Progenitor cell of endocrine pancreas (in vitro differentiated cells): ENCODE results near the gene GIPC3. TPM values are rescaled to one million over a fixed set of nuclear protein-coding genes. Genes with fewer than 3 reads are reported as not detected.
A peak's percentile ranks its signal among the peaks of the same experiment; 100 is the strongest.

Source experiments
- DNase-seq: peaks from one replicate; pipeline ENCODE4 v3.0.0; 2021; ENCODE audit warnings: low spot score; ENCODE audit not compliant: unreplicated experiment
- H3K27ac Mint-ChIP-seq: 2 replicates; pipeline ENCODE4 v1.8.0; 2021; ENCODE audit warnings: mild to moderate bottlenecking, moderate library complexity, mixed read lengths
- H3K27me3 Mint-ChIP-seq: 2 replicates; pipeline ENCODE4 v1.8.0; 2021; ENCODE audit warnings: mixed read lengths
- H3K36me3 Mint-ChIP-seq: 2 replicates; pipeline ENCODE4 v1.8.0; 2022; ENCODE audit warnings: mixed read lengths; ENCODE audit not compliant: insufficient read depth
- H3K4me1 Mint-ChIP-seq: 2 replicates; pipeline ENCODE4 v1.8.0; 2021; ENCODE audit warnings: low read depth, mixed read lengths
- H3K4me3 Mint-ChIP-seq: 2 replicates; pipeline ENCODE4 v1.8.0; 2021; ENCODE audit warnings: low read depth, mild to moderate bottlenecking, moderate library complexity, mixed read lengths
- H3K9me3 Mint-ChIP-seq: 2 replicates; pipeline ENCODE4 v1.8.0; 2021; ENCODE audit warnings: low read depth, mixed read lengths
- CTCF ChIP-seq: fragments of 200-600 bp; sonication (generic); IDR thresholded peaks from one replicate; pipeline ENCODE4 v1.5.0; 2021; ENCODE audit warnings: antibody characterized with exemption, mild to moderate bottlenecking; ENCODE audit not compliant: unreplicated experiment
- total RNA-seq: library from RNA; stranded (reverse); gene quantifications from 2 replicates; pipeline ENCODE4 v1.2.1, GENCODE V29; 2021

Gene GIPC3
- total RNA-seq, 1 donor from 2014 or later, result not detected

DNA sequence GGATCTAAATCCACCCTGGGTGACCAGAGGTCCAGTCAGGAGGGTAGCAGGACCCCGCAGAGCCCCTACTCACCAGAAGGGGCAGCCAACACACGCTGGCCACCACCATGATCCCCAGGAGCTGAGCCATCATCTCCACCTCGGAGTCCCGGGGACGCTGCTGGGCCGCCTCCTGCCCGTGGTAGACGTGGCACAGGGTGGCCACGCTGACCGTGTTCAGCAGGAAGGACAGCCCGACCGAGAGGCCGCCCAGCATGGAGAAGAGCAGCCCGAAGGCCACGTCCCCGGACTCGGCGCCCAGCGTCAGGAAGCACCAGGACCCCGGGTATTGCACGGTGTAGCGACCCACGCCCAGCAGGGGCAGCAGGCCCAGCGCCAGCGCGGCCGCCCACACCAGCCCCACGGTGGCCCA lies 14.5 kb downstream of the GIPC3 start:
- no peaks in the 10 kb centered on the region for H3K36me3 Mint-ChIP-seq
- TF ChIP-seq CTCF, result peak; percentile 26
- H3K27me3 Mint-ChIP-seq, result peaks cover under 1% of the 10 kb centered on the region
- H3K4me3 Mint-ChIP-seq, result no peak overlapping the region
- H3K4me1 Mint-ChIP-seq, result no peaks in the 10 kb centered on the region
- no peak for DNase-seq
- H3K9me3 Mint-ChIP-seq, result no peaks in the 10 kb centered on the region
- H3K27ac Mint-ChIP-seq, result no peak overlapping the region

DNA sequence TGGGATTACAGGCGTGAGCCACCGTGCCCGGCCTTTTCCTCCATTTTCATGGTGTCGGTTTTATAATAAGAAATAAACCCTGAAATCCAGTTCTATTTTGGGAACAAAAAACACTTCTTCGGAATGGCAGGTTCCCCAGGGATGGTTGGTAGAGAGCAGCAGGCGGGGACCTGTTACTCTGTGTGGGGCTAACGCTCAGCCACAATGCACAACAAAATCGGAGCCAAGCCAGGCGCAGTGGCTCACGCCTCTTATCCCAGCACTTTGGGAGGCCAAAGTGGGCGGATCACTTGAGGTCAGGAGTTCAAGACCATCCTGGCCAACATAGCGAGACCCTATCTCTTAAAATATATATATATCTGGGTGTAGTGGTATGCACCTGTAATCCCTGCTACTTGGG lies 15.7 kb downstream of the GIPC3 start:
- Mint-ChIP-seq H3K27ac (no peak overlapping the region), H3K4me1 (no peaks in the 10 kb centered on the region), H3K4me3 (no peak overlapping the region), H3K27me3 (no peaks in the 10 kb centered on the region), H3K36me3 (no peaks in the 10 kb centered on the region), H3K9me3 (no peaks in the 10 kb centered on the region)
- TF ChIP-seq CTCF, result no peak
- no peak for DNase-seq

DNA sequence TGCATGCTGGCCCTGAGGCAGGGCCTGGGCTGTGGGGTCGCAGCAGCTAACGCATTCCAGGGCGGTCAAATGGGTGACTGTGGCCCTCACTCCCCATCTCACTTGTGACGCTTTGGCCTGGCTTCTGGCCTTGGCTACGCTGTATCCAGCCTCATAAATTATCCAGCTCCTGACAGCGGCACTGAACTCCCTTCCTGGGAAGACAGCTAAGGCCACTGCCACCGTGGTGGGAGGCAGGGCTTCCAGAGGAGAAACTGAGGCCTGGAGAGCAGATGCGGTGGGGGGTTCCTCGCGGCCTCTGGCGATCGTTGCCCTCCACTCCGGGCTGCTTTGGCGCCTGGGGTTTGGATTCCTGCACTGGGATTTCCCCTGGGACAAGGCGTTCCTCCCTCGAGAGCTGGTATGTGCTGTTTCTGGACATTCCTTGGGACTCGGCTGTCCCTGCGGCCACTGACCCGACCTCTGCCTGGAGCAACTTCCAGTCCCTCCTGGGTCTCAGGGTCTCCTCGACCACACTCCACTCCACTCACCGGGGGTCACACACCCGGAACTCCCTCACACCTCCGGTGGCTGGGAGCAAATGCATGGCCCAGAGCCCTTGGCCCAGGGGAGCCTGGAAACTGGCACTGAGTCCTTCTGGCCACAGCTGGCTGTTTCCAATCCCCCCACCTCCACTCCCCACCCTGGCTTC lies 18.0 kb downstream of the GIPC3 start:
- H3K4me3 Mint-ChIP-seq, result no peak overlapping the region

DNA sequence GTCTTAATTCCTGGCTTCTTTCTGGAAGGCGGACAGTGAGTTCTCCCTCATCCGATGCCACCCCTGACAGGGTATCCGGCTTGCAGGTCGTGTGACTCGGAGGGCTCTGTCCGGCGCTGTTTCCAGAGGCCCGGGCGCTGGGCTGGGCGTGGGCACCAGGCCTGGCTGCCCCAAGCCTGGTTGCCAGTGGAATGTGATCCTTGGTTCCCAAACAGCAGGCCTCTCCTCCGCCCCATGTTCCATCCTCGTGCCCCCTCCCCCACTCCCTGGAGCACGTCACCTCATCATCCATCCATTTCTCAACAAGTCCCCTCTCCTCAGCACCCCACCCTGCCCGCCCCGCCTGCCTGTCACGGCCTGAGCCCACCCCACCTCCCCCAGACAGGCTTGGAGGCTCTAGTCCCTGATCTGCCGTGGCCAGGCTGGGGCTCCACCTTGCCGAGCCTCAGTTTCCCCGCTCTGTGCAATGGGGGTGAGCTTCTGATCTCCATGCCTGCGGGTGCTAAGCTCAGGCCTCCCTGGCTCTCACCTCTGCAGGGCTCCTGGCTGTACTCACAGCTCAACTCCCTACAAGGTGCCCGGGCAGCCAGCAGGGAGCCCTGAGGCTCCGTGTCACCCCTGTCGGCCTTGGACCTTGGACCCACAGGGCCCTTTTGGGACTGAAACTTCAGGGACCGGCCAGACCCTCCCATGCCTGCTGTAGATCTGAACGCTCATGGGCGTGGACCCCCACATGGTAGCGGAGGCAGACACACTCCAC lies 19.1 kb downstream of the GIPC3 start:
- Mint-ChIP-seq H3K27me3 (peaks cover 14% of the 10 kb centered on the region), H3K4me3 (no peak overlapping the region), H3K9me3 (no peaks in the 10 kb centered on the region), H3K4me1 (no peaks in the 10 kb centered on the region), H3K27ac (no peak overlapping the region), H3K36me3 (no peaks in the 10 kb centered on the region)
- no peak for TF ChIP-seq CTCF
- no peak for DNase-seq

More for the DNA sequence above, 18.0 kb downstream of the GIPC3 start:
- Mint-ChIP-seq H3K4me1 (no peaks in the 10 kb centered on the region), H3K9me3 (no peaks in the 10 kb centered on the region), H3K27me3 (peaks cover 13% of the 10 kb centered on the region), H3K27ac (no peak overlapping the region), H3K36me3 (no peaks in the 10 kb centered on the region)
- TF ChIP-seq CTCF, result no peak
- DNase-seq, result no peak

- no peak for DNase-seq
- H3K36me3 Mint-ChIP-seq, result no peaks in the 10 kb centered on the region
- no peaks in the 10 kb centered on the region for H3K4me1 Mint-ChIP-seq
Measured at GRCh38 chr19:3604987-3605343, 19.7 kb downstream of the GIPC3 start.

More at GRCh38 chr19:3604987-3605343, 19.7 kb downstream of the GIPC3 start:
- H3K9me3 Mint-ChIP-seq, result no peaks in the 10 kb centered on the region
- H3K4me3 Mint-ChIP-seq, result no peak overlapping the region
- TF ChIP-seq CTCF, result no peak
- peaks cover 14% of the 10 kb centered on the region for H3K27me3 Mint-ChIP-seq
- no peak overlapping the region for H3K27ac Mint-ChIP-seq
